Smooth muscle cell (in vitro differentiated cells): ENCODE data around the gene IL21. TPM values are rescaled to one million over a fixed set of nuclear protein-coding genes. Genes with fewer than 3 reads are reported as not detected.

Experiments
- DNase-seq: peaks from one replicate; lab custom pipeline; 2025; ENCODE audit not compliant: unreplicated experiment; lab: John Stamatoyannopoulos, UW
- H2AFZ ChIP-seq: fragments of 200-600 bp; sonication (generic); 2 replicates; pipeline ENCODE4 v1.6.0; 2016; ENCODE audit warnings: antibody characterized with exemption, low read depth, mild to moderate bottlenecking
- H3F3A ChIP-seq: fragments of 200-600 bp; sonication (generic); 2 replicates; pipeline ENCODE4 v1.6.0; 2017; ENCODE audit warnings: antibody characterized with exemption, low read depth
- H3K27ac ChIP-seq: fragments of 200-600 bp; sonication (generic); 2 replicates; pipeline ENCODE4 v1.5.1; 2016; ENCODE audit warnings: low read depth, mild to moderate bottlenecking
- H3K27me3 ChIP-seq: fragments of 200-600 bp; sonication (generic); 2 replicates; pipeline ENCODE4 v1.6.1; 2016; ENCODE audit warnings: low read depth, mild to moderate bottlenecking
- H3K36me3 ChIP-seq: fragments of 200-600 bp; sonication (generic); 2 replicates; pipeline ENCODE4 v1.5.1; 2016; ENCODE audit warnings: low read depth
- H3K4me1 ChIP-seq: fragments of 200-600 bp; sonication (generic); 2 replicates; pipeline ENCODE4 v1.5.1; 2016; ENCODE audit warnings: low read depth
- H3K4me2 ChIP-seq: fragments of 200-600 bp; sonication (generic); 2 replicates; pipeline ENCODE4 v1.6.0; 2016; ENCODE audit warnings: mild to moderate bottlenecking
- H3K4me3 ChIP-seq: fragments of 200-600 bp; sonication (generic); 2 replicates; pipeline ENCODE4 v1.5.1; 2016; ENCODE audit warnings: mild to moderate bottlenecking
- H3K79me2 ChIP-seq: fragments of 200-600 bp; sonication (generic); 2 replicates; pipeline ENCODE4 v1.6.0; 2016; ENCODE audit warnings: low read depth, mild to moderate bottlenecking
- H3K9ac ChIP-seq: fragments of 200-600 bp; sonication (generic); 2 replicates; pipeline ENCODE4 v1.6.0; 2016; ENCODE audit warnings: low read depth
- H3K9me3 ChIP-seq: fragments of 200-600 bp; sonication (generic); replicated peaks from 2 replicates; pipeline ENCODE4 v1.5.1; 2016; ENCODE audit warnings: low read depth
- H4K20me1 ChIP-seq: fragments of 200-600 bp; sonication (generic); 2 replicates; pipeline ENCODE4 v1.6.0; 2016; ENCODE audit warnings: low read depth
- CTCF ChIP-seq: fragments of 200-600 bp; sonication (generic); IDR thresholded peaks from 2 replicates; pipeline ENCODE4 v1.5.1; 2017; ENCODE audit warnings: borderline replicate concordance, mild to moderate bottlenecking, antibody characterized with exemption; ENCODE audit not compliant: insufficient read depth, poor library complexity, severe bottlenecking
- WGBS: methylation state at CpG from one replicate; pipeline ENCODE4 v1.1.7; 2016; ENCODE audit warnings: low lambda C conversion rate; 5-methylcytosine and 5-hydroxymethylcytosine counted together
- polyA plus RNA-seq: library from polyadenylated mRNA; unstranded; fragments of >200 nt; fragmentation: Nextera tagmentation; extraction: Ambion mirVana; gene quantifications from 2 replicates; pipeline ENCODE4 v1.2.1, GENCODE V29; 2016
- total RNA-seq: library from RNA; depleted of rRNA; stranded (reverse); fragments of >200 nt; gene quantifications from 2 replicates; pipeline ENCODE4 v1.2.3, GENCODE V29; 2014

IL21 gene
- total and polyA plus RNA-seq, 2 experiments from 2014 or later, result not detected

- peak; percentile 51 for TF ChIP-seq CTCF
- Histone ChIP-seq H3F3A (no peaks in the 10 kb centered on the region), H4K20me1 (no peaks in the 10 kb centered on the region), H3K9ac (no peak overlapping the region), H3K27ac (no peak overlapping the region), H2AFZ (no peak overlapping the region), H3K79me2 (no peaks in the 10 kb centered on the region), H3K4me2 (no peak overlapping the region), H3K4me1 (no peaks in the 10 kb centered on the region), H3K27me3 (no peaks in the 10 kb centered on the region), H3K4me3 (no peak overlapping the region), H3K36me3 (no peaks in the 10 kb centered on the region), H3K9me3 (no peaks in the 10 kb centered on the region)
- 100% methylated on average over 1 of the region's 3 CpGs for WGBS
- DNase-seq, result no peak
These were observed 31.5 kb upstream of the IL21 start for GRCh38 chr4:122652379-122652778.

GRCh38 chr4:122650148-122650547 lies 29.3 kb upstream of the IL21 start:
- no peaks in the 10 kb centered on the region for H3K4me1 ChIP-seq
- H3K79me2 ChIP-seq, result no peaks in the 10 kb centered on the region
- H3K9ac ChIP-seq, result no peak overlapping the region
- H4K20me1 ChIP-seq, result no peaks in the 10 kb centered on the region
- H3K27me3 ChIP-seq, result no peaks in the 10 kb centered on the region
- no peaks in the 10 kb centered on the region for H3K9me3 ChIP-seq
- no peaks in the 10 kb centered on the region for H3F3A ChIP-seq
- H3K4me2 ChIP-seq, result no peak overlapping the region
- no peak overlapping the region for H2AFZ ChIP-seq
- no peak for TF ChIP-seq CTCF
- no peaks in the 10 kb centered on the region for H3K36me3 ChIP-seq
- no peak for DNase-seq
- H3K4me3 ChIP-seq, result no peak overlapping the region
- 92% methylated on average over 1 of the region's 1 CpG for WGBS
- no peak overlapping the region for H3K27ac ChIP-seq

- no peaks in the 10 kb centered on the region for H3F3A ChIP-seq
- no peak for TF ChIP-seq CTCF
These were observed 26.8 kb upstream of the IL21 start for GRCh38 chr4:122647656-122648055.

GRCh38 chr4:122643257-122643656 lies 22.4 kb upstream of the IL21 start:
- Histone ChIP-seq H3K36me3 (no peaks in the 10 kb centered on the region), H3K27me3 (no peaks in the 10 kb centered on the region)

More at GRCh38 chr4:122647656-122648055, 26.8 kb upstream of the IL21 start:
- Histone ChIP-seq H3K27me3 (no peaks in the 10 kb centered on the region), H3K9me3 (no peaks in the 10 kb centered on the region), H3K4me2 (no peak overlapping the region), H3K27ac (no peak overlapping the region), H3K4me1 (no peaks in the 10 kb centered on the region), H3K79me2 (no peaks in the 10 kb centered on the region), H3K4me3 (no peak overlapping the region), H2AFZ (no peak overlapping the region), H3K36me3 (no peaks in the 10 kb centered on the region), H3K9ac (no peak overlapping the region), H4K20me1 (no peaks in the 10 kb centered on the region)
- DNase-seq, result no peak
- WGBS, result 88% methylated on average over 3 of the region's 3 CpGs

More at GRCh38 chr4:122643257-122643656, 22.4 kb upstream of the IL21 start:
- H3K79me2 ChIP-seq, result no peaks in the 10 kb centered on the region
- no peak overlapping the region for H3K4me3 ChIP-seq
- H3K27ac ChIP-seq, result no peak overlapping the region
- no peak for DNase-seq
- H3F3A ChIP-seq, result no peaks in the 10 kb centered on the region
- no peaks in the 10 kb centered on the region for H3K4me1 ChIP-seq
- H3K9ac ChIP-seq, result no peak overlapping the region
- no peak for TF ChIP-seq CTCF
- no peak overlapping the region for H2AFZ ChIP-seq
- H3K9me3 ChIP-seq, result no peaks in the 10 kb centered on the region
- no peaks in the 10 kb centered on the region for H4K20me1 ChIP-seq
- WGBS, result 95% methylated on average over 2 of the region's 2 CpGs
- no peak overlapping the region for H3K4me2 ChIP-seq
